ENCODE data around the gene NUCB2. TPM values are rescaled to one million over a fixed set of nuclear protein-coding genes. Genes with fewer than 3 reads are reported as not detected.

The NUCB2 gene
- total and polyA plus RNA-seq, 2 donors, result 198 to 374 TPM

DNA sequence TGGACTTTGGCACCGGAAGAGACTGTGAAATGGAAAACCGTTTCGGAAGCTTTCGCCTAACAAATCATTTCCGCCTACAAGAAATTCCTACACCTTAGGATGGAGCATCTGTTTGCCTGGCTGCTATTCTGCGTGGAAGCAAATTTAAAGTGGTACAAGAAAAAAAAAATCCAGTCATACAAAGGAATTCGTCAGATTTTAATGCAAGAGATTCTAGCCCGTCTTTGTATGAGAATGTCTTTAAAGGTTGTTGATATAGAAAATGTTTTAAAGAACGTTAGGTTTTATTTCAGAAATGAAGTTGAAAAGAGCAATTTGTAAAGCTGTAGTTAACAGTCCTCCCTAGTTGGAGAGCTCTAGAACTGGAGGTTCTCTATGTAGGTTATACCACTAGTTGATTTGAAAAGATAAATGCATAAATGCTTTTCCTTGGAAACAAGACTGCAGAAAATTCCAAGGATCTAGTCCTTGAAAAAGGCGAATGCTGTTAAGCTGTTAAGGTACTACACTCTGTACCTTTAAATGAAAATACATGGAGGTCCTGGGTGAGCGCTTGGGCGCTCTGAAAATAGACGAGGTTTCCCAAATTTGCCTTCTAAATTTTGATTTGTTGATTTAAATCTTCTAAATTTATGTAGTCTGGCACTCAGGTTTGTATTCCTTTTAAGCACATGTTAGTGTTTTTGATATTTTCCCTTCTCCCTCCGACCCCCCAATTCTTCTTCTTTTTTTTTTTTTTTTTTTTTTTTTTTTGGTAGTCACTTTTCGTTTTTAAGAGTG lies 77.5 kb downstream of the NUCB2 start:
- Histone ChIP-seq H3K4me3 (ENCODE audit: low read length in 2 of 2) (peak overlapping the region; percentile 49 to 56), H3K27ac (ENCODE audit: low read depth in 1 of 2, low read length in 1 of 2) (no peak overlapping the region)
- DNase-seq (ENCODE audit: low read depth in 6 of 9, low spot score in 9 of 9), result peak in 3 of 9 donors; percentile 7 to 23 (median 14)

DNA sequence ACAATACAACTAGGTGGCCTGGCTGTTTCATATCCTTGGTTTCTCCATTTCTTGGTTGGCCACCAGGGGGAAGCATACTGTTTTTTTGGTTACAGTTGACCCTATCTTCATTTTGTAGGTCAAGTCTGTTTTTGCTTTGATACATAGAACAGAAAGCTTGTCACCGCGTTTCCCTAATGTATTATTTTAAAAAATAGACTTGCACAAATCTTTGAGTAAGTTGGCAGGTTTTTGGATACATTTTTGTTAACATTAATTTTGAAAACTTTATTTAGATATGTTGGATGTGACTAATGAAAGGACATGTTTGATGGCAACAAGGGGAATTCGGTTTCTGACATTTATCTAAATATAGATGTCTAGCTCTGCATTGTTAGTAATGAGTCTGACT lies 78.1 kb downstream of the NUCB2 start:
- WGBS, result 75% methylated on average over 3 of the region's 3 CpGs
- H3K4me1 ChIP-seq (ENCODE audit: control insufficient read depth in 2 of 2, insufficient read depth in 2 of 2, low read length in 2 of 2), result peaks cover 7 to 31% of the 10 kb centered on the region in 2 donors
- H3K36me3 ChIP-seq (ENCODE audit: control insufficient read depth in 2 of 2, insufficient read depth in 2 of 2, low read length in 1 of 2), result peaks cover 0 to 4% of the 10 kb centered on the region in 2 donors
- peaks cover 0 to 34% of the 10 kb centered on the region in 2 donors for H3K27me3 ChIP-seq (ENCODE audit: control insufficient read depth in 2 of 2, insufficient read depth in 1 of 2, low read length in 1 of 2)
- peak in 6 of 9 donors; percentile 23 to 81 (median 64) for DNase-seq (ENCODE audit: low read depth in 6 of 9, low spot score in 9 of 9)
- H3K4me3 ChIP-seq (ENCODE audit: low read length in 2 of 2), result no peak overlapping the region
- no peak overlapping the region for H3K27ac ChIP-seq (ENCODE audit: low read depth in 1 of 2, low read length in 1 of 2)
- H3K9me3 ChIP-seq (ENCODE audit: control insufficient read depth in 2 of 2, insufficient read depth in 1 of 2, low read length in 1 of 2), result no peaks in the 10 kb centered on the region

More for the DNA sequence above, 77.5 kb downstream of the NUCB2 start:
- H3K36me3 ChIP-seq (ENCODE audit: control insufficient read depth in 2 of 2, insufficient read depth in 2 of 2, low read length in 1 of 2), result peaks cover 4% of the 10 kb centered on the region in 2 donors
- H3K9me3 ChIP-seq (ENCODE audit: control insufficient read depth in 2 of 2, insufficient read depth in 1 of 2, low read length in 1 of 2), result no peaks in the 10 kb centered on the region
- H3K27me3 ChIP-seq (ENCODE audit: control insufficient read depth in 2 of 2, insufficient read depth in 1 of 2, low read length in 1 of 2), result peaks cover 0 to 34% of the 10 kb centered on the region in 2 donors
- H3K4me1 ChIP-seq (ENCODE audit: control insufficient read depth in 2 of 2, insufficient read depth in 2 of 2, low read length in 2 of 2), result peaks cover 7 to 31% of the 10 kb centered on the region in 2 donors
- WGBS, result 10% methylated on average over 15 of the region's 15 CpGs

DNA sequence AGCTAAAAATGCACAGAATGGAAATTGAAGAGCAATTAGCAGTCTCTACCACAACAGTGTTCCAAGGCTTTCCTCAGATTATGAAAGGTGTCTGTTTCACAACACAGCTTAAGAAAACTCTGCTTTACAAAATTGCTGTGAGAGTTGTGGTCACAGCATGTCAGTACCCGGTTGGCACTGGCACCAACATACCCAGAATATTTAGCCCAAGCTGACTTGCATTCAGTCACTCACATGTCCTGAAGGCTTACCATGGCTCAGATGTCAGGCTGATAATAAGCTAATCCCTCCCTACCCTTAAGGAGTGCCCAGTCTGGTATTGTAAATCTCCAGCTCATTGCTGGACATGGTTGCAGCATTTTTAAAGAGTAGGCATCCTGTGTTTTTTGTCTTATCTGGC lies 90.0 kb downstream of the NUCB2 start:
- WGBS, result 92% methylated on average over 1 of the region's 1 CpG

DNA sequence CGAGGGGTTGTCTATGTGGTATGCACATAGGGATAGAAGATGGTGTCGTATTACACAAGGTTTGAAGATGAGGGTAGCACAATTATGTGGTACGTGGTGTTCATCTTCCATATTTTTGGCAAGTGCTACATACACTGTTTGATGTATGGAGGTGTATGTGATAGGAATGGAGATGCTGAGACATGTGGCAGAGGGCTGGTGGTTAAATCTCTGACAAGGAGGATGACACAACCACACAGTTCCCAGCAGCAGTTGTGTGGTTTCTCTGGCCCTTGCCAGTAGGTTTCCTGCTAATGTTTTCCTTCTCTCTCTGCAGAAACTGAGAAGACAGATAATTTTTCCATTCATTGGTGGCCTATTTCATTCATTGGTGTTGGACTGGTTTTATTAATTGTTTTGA lies 92.0 kb downstream of the NUCB2 start:
- Histone ChIP-seq H3K36me3 (ENCODE audit: control insufficient read depth in 2 of 2, insufficient read depth in 2 of 2, low read length in 1 of 2) (peaks cover 25 to 45% of the 10 kb centered on the region in 2 donors), H3K4me3 (ENCODE audit: low read length in 2 of 2) (no peak overlapping the region), H3K9me3 (ENCODE audit: control insufficient read depth in 2 of 2, insufficient read depth in 1 of 2, low read length in 1 of 2) (peaks cover 17 to 28% of the 10 kb centered on the region in 2 donors), H3K27ac (ENCODE audit: low read depth in 1 of 2, low read length in 1 of 2) (no peak overlapping the region), H3K27me3 (ENCODE audit: control insufficient read depth in 2 of 2, insufficient read depth in 1 of 2, low read length in 1 of 2) (no peaks in the 10 kb centered on the region), H3K4me1 (ENCODE audit: control insufficient read depth in 2 of 2, insufficient read depth in 2 of 2, low read length in 2 of 2) (no peaks in the 10 kb centered on the region)
- DNase-seq (ENCODE audit: low read depth in 6 of 9, low spot score in 9 of 9), result no peak
- WGBS, result 97% methylated on average over 3 of the region's 3 CpGs

More for the DNA sequence above, 90.0 kb downstream of the NUCB2 start:
- Histone ChIP-seq H3K9me3 (ENCODE audit: control insufficient read depth in 2 of 2, insufficient read depth in 1 of 2, low read length in 1 of 2) (peaks cover 8 to 14% of the 10 kb centered on the region in 2 donors), H3K27ac (ENCODE audit: low read depth in 1 of 2, low read length in 1 of 2) (no peak overlapping the region), H3K36me3 (ENCODE audit: control insufficient read depth in 2 of 2, insufficient read depth in 2 of 2, low read length in 1 of 2) (peaks cover 21 to 27% of the 10 kb centered on the region in 2 donors), H3K4me1 (ENCODE audit: control insufficient read depth in 2 of 2, insufficient read depth in 2 of 2, low read length in 2 of 2) (no peaks in the 10 kb centered on the region), H3K27me3 (ENCODE audit: control insufficient read depth in 2 of 2, insufficient read depth in 1 of 2, low read length in 1 of 2) (no peaks in the 10 kb centered on the region), H3K4me3 (ENCODE audit: low read length in 2 of 2) (no peak overlapping the region)
- no peak for DNase-seq (ENCODE audit: low read depth in 6 of 9, low spot score in 9 of 9)

DNA sequence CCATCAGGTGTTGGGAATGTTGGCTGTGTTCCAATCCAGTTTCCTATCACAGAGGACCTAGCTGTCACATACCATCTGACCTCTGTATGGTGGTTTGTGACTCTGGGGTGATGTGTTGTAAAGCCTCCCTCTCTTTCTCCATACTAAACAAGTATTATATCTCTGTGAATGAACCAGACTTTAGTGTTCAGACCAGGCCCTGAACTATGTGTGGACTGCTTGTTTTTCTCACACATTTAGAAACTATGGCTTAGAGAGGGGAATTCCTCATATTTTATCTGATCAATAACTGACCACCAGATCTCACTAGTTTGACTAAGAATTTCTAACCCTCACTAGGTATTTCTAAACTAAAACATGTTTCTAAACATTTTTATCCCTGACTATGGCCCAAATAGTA lies 92.6 kb downstream of the NUCB2 start:
- DNase-seq (ENCODE audit: low read depth in 6 of 9, low spot score in 9 of 9), result no peak
- Histone ChIP-seq H3K27me3 (ENCODE audit: control insufficient read depth in 2 of 2, insufficient read depth in 1 of 2, low read length in 1 of 2) (no peaks in the 10 kb centered on the region), H3K36me3 (ENCODE audit: control insufficient read depth in 2 of 2, insufficient read depth in 2 of 2, low read length in 1 of 2) (peaks cover 25 to 45% of the 10 kb centered on the region in 2 donors), H3K4me3 (ENCODE audit: low read length in 2 of 2) (no peak overlapping the region), H3K9me3 (ENCODE audit: control insufficient read depth in 2 of 2, insufficient read depth in 1 of 2, low read length in 1 of 2) (peaks cover 17 to 31% of the 10 kb centered on the region in 2 donors), H3K27ac (ENCODE audit: low read depth in 1 of 2, low read length in 1 of 2) (no peak overlapping the region), H3K4me1 (ENCODE audit: control insufficient read depth in 2 of 2, insufficient read depth in 2 of 2, low read length in 2 of 2) (no peaks in the 10 kb centered on the region)

DNA sequence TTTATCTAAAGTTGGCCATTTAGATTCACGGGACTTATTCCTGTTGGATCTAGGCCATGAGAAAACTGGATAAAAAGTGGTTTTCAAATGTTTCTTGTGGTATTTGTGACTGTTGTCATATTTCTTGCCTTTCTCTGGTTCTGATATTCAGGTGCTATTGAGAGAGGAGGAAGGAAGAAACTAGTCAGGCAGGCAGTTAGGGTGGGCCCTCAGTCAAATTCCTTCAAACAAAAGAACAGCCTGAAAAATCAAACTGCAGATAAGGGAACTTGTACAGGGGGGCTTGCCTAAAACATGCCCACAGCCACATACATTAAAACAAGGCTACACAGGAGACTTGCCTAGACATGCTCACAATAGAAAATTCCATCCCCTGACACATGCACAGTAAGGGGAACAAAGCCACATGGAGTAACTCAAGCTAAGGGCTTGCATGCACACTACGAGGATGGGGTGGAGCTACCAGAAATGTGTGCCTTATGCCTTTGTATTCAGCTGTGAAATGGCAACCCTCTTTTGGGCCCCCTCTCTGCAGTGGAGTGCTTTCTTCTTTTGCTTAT lies 93.2 kb downstream of the NUCB2 start:
- Histone ChIP-seq H3K9me3 (ENCODE audit: control insufficient read depth in 2 of 2, insufficient read depth in 1 of 2, low read length in 1 of 2) (peaks cover 17 to 31% of the 10 kb centered on the region in 2 donors), H3K27me3 (ENCODE audit: control insufficient read depth in 2 of 2, insufficient read depth in 1 of 2, low read length in 1 of 2) (no peaks in the 10 kb centered on the region), H3K36me3 (ENCODE audit: control insufficient read depth in 2 of 2, insufficient read depth in 2 of 2, low read length in 1 of 2) (peaks cover 25 to 45% of the 10 kb centered on the region in 2 donors), H3K27ac (ENCODE audit: low read depth in 1 of 2, low read length in 1 of 2) (no peak overlapping the region), H3K4me1 (ENCODE audit: control insufficient read depth in 2 of 2, insufficient read depth in 2 of 2, low read length in 2 of 2) (no peaks in the 10 kb centered on the region), H3K4me3 (ENCODE audit: low read length in 2 of 2) (no peak overlapping the region)
- no peak for DNase-seq (ENCODE audit: low read depth in 6 of 9, low spot score in 9 of 9)
- 98% methylated on average over 2 of the region's 2 CpGs for WGBS

DNA sequence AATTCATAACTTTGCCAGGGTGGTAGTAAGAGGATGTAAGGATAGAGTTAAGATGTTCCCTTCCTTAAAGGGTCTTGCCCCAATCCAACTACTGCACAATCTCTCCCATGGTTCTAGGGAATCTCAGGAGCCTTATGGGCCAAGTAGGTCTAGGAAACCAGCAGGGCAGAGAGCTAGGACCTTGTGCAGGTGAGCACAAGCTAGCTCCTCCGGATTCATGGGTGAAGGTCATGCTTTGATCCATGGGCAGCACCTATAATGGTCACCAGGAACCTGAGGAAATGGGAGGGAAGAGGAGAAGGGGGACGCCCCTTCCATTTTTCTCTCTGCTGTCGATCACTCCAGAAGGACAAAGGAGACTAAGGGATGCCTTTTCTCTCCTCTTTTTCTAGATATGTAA lies 95.1 kb downstream of the NUCB2 start:
- Histone ChIP-seq H3K4me3 (ENCODE audit: low read length in 2 of 2) (no peak overlapping the region), H3K27me3 (ENCODE audit: control insufficient read depth in 2 of 2, insufficient read depth in 1 of 2, low read length in 1 of 2) (no peaks in the 10 kb centered on the region), H3K36me3 (ENCODE audit: control insufficient read depth in 2 of 2, insufficient read depth in 2 of 2, low read length in 1 of 2) (peaks cover 25 to 45% of the 10 kb centered on the region in 2 donors), H3K27ac (ENCODE audit: low read depth in 1 of 2, low read length in 1 of 2) (no peak overlapping the region), H3K4me1 (ENCODE audit: control insufficient read depth in 2 of 2, insufficient read depth in 2 of 2, low read length in 2 of 2) (no peaks in the 10 kb centered on the region), H3K9me3 (ENCODE audit: control insufficient read depth in 2 of 2, insufficient read depth in 1 of 2, low read length in 1 of 2) (peaks cover 17 to 31% of the 10 kb centered on the region in 2 donors)
- no peak for DNase-seq (ENCODE audit: low read depth in 6 of 9, low spot score in 9 of 9)
- 64% methylated on average over 3 of the region's 3 CpGs for WGBS

DNA sequence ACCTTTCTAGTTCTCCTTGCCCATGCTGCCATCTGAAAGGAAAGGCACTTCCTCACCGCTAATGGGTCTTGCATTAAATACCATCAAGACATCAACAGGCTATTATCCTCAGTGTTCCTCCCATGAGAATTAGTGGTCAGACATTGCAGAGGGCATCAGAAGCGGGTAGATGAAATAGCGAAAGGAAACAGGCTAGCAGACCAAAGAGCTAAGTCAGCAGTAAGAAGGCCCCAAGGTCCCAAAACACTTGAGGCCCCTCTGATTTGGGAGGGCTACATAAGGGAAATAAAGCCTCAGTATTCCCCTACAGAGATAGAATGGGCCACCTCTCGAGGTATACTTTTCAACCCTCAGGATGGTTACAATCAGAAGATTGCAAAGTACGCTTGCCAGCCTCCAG lies 99.0 kb downstream of the NUCB2 start:
- Histone ChIP-seq H3K27ac (ENCODE audit: low read depth in 1 of 2, low read length in 1 of 2) (no peak overlapping the region), H3K9me3 (ENCODE audit: control insufficient read depth in 2 of 2, insufficient read depth in 1 of 2, low read length in 1 of 2) (peaks cover 10 to 19% of the 10 kb centered on the region in 2 donors)

DNA sequence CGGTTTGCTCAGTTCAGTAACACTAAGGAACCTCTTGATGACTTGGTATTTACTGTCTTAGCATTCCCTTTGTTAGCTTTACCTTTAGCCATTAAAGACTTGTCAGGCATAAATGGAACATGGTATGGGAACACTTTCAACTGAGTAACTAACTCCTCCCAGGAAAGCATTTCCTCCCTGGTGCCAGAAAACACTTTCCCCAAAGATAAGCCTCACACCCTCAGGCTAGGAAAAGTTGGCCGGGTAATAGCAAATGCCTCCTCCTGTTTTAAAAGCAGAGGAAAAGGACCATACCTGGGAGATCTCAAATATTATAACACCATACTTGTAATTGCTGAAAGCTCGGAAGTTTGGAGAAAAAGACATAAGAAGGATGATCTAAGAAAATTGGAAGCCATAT lies 100.0 kb downstream of the NUCB2 start:
- Histone ChIP-seq H3K27me3 (ENCODE audit: control insufficient read depth in 2 of 2, insufficient read depth in 1 of 2, low read length in 1 of 2) (no peaks in the 10 kb centered on the region), H3K9me3 (ENCODE audit: control insufficient read depth in 2 of 2, insufficient read depth in 1 of 2, low read length in 1 of 2) (peaks cover 9 to 17% of the 10 kb centered on the region in 2 donors), H3K36me3 (ENCODE audit: control insufficient read depth in 2 of 2, insufficient read depth in 2 of 2, low read length in 1 of 2) (peaks cover 4 to 24% of the 10 kb centered on the region in 2 donors), H3K4me1 (ENCODE audit: control insufficient read depth in 2 of 2, insufficient read depth in 2 of 2, low read length in 2 of 2) (no peaks in the 10 kb centered on the region), H3K27ac (ENCODE audit: low read depth in 1 of 2, low read length in 1 of 2) (no peak overlapping the region), H3K4me3 (ENCODE audit: low read length in 2 of 2) (no peak overlapping the region)
- 94% methylated on average over 3 of the region's 3 CpGs for WGBS
- no peak for DNase-seq (ENCODE audit: low read depth in 6 of 9, low spot score in 9 of 9)

More for the DNA sequence above, 99.0 kb downstream of the NUCB2 start:
- Histone ChIP-seq H3K36me3 (ENCODE audit: control insufficient read depth in 2 of 2, insufficient read depth in 2 of 2, low read length in 1 of 2) (peaks cover 5 to 30% of the 10 kb centered on the region in 2 donors), H3K27me3 (ENCODE audit: control insufficient read depth in 2 of 2, insufficient read depth in 1 of 2, low read length in 1 of 2) (no peaks in the 10 kb centered on the region), H3K4me1 (ENCODE audit: control insufficient read depth in 2 of 2, insufficient read depth in 2 of 2, low read length in 2 of 2) (no peaks in the 10 kb centered on the region), H3K4me3 (ENCODE audit: low read length in 2 of 2) (no peak overlapping the region)
- no peak for DNase-seq (ENCODE audit: low read depth in 6 of 9, low spot score in 9 of 9)
- WGBS, result 91% methylated on average over 5 of the region's 5 CpGs

Data from thymus (tissue), 11 donors.